ENCODE results near the gene TRIM2.

DNA sequence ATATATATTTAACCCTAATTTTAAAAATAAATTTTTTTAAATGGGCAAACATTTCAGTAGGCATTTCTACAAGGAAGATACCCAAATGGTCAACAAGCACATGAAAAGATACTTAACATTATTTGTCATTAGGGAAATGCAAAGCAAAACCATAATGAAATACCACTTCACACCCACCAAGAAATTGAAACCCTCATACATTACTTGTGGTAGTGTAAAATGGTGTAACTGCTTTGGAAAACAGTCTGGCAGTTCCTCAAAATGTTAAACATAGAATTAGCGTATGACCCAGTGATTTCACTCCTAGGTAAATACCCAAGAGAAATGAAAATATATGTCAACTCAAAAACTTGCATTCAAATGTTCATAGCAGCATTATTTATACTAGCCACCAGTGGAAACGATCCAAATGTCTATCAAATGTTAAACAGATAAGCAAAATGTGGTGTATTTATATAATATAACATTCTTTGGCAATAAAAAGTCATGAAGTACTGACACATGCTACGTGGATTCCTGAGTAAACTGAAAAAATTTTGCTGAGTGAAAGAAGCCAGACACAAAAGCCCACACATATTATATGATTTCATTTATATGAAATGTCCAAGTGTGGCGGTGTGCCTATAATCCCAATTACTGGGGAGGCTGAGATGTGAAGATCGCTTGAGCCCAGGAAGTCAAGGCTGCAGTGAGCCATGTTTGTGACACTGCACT lies 16.6 kb downstream of the TRIM2 start:
- TF ChIP-seq TAF1 (conservative IDR thresholded peaks at IDR 0.05) (no peak), EGR1 (IDR thresholded peaks at IDR 0.05; ENCODE audit: low read depth in 2 of 2) (no peak), CTCF (IDR thresholded peaks at IDR 0.05; ENCODE audit: low read depth, low read length, missing input control) (no peak), ZBTB33 (IDR thresholded peaks at IDR 0.05) (no peak), REST (IDR thresholded peaks at IDR 0.05) (no peak), RAD21 (IDR thresholded peaks at IDR 0.05) (no peak), FOXA1 (IDR thresholded peaks at IDR 0.05) (no peak), RXRA (IDR thresholded peaks at IDR 0.05) (no peak), HNF4A (conservative IDR thresholded peaks at IDR 0.05) (no peak), YY1 (IDR thresholded peaks at IDR 0.05) (no peak)
- TF ChIP-seq, protein P1, sequence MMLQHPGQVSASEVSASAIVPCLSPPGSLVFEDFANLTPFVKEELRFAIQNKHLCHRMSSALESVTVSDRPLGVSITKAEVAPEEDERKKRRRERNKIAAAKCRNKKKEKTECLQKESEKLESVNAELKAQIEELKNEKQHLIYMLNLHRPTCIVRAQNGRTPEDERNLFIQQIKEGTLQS (IDR thresholded peaks at IDR 0.05), result no peak

All from liver (tissue), 3 donors.